HepG2 (cell line): ENCODE measurements around the gene METRN. TPM values are rescaled to one million over a fixed set of nuclear protein-coding genes. Genes with fewer than 3 reads are reported as not detected.

Experiments
- CHD2 ChIP-seq: IDR thresholded peaks from 2 replicates; pipeline ENCODE4 v1.6.1; 2011; ENCODE audit warnings: low read depth, low read length, improper control_type of control experiment
- ELK4 ChIP-seq: sonication (generic); formaldehyde crosslinking; IDR thresholded peaks from 2 replicates; pipeline ENCODE4 v1.9.0; 2021; ENCODE audit warnings: missing genetic modification reagents, borderline replicate concordance
- HDAC2 ChIP-seq: sonication (generic); formaldehyde crosslinking; IDR thresholded peaks from 2 replicates; pipeline ENCODE4 v1.4.0; 2020; ENCODE audit warnings: missing genetic modification reagents
- MEIS2 ChIP-seq: sonication (generic); formaldehyde crosslinking; IDR thresholded peaks from 2 replicates; pipeline ENCODE4 v1.9.0; 2021; ENCODE audit warnings: mild to moderate bottlenecking, missing genetic modification reagents
- MNT ChIP-seq: fragments of 450-650 bp; IDR thresholded peaks from 2 replicates; pipeline ENCODE4 v1.6.1; 2016
- MXD1 ChIP-seq: sonication (generic); formaldehyde crosslinking; IDR thresholded peaks from 2 replicates; pipeline ENCODE4 v1.4.0; 2020; ENCODE audit warnings: mild to moderate bottlenecking, missing genetic modification reagents
- NFKB2 ChIP-seq: sonication (generic); formaldehyde crosslinking; IDR thresholded peaks from 2 replicates; pipeline ENCODE4 v1.4.0; 2020; ENCODE audit warnings: missing genetic modification reagents, borderline replicate concordance
- PAWR ChIP-seq: sonication (generic); formaldehyde crosslinking; IDR thresholded peaks from 2 replicates; pipeline ENCODE4 v1.4.0; 2020; ENCODE audit warnings: missing genetic modification reagents, mild to moderate bottlenecking, borderline replicate concordance
- PAX8 ChIP-seq: sonication (generic); formaldehyde crosslinking; IDR thresholded peaks from 2 replicates; pipeline ENCODE4 v1.8.0; 2022; ENCODE audit warnings: mild to moderate bottlenecking, missing genetic modification reagents, borderline replicate concordance
- SNAI1 ChIP-seq: sonication (generic); formaldehyde crosslinking; IDR thresholded peaks from 2 replicates; pipeline ENCODE4 v1.5.0; 2020; ENCODE audit warnings: mild to moderate bottlenecking, missing genetic modification reagents, borderline replicate concordance
- SYNCRIP ChIP-seq: fragments of 200-400 bp; formaldehyde crosslinking; IDR thresholded peaks from 2 replicates; pipeline ENCODE4 v1.6.1; 2018; ENCODE audit warnings: mild to moderate bottlenecking, low read depth, low read length; ENCODE audit not compliant: insufficient read depth
- USF2 ChIP-seq, 2 experiments: sonication (generic) in 1 of 2; formaldehyde crosslinking in 1 of 2; IDR thresholded peaks; 2 replicates each; pipeline versions ENCODE4 v1.5.1 to v1.6.1; 2011 to 2020; ENCODE audit warnings: borderline replicate concordance in 1 of 2, low read depth in 1 of 2, low read length in 1 of 2, mild to moderate bottlenecking in 1 of 2, missing genetic modification reagents in 1 of 2, moderate library complexity in 1 of 2
- ZEB1 ChIP-seq: IDR thresholded peaks from 2 replicates; pipeline ENCODE4 v1.6.1; 2012; ENCODE audit warnings: mild to moderate bottlenecking, low read depth, inconsistent platforms; ENCODE audit not compliant: insufficient replicate concordance
- ZMAT3 ChIP-seq: sonication (generic); formaldehyde crosslinking; conservative IDR thresholded peaks from 2 replicates; pipeline ENCODE4 v1.7.0; 2021; ENCODE audit warnings: missing genetic modification reagents
- ZNF180 ChIP-seq: sonication (generic); formaldehyde crosslinking; IDR thresholded peaks from 2 replicates; pipeline ENCODE4 v1.4.0; 2020; ENCODE audit warnings: low read depth, missing genetic modification reagents, borderline replicate concordance
- ZNF317 ChIP-seq: sonication (generic); formaldehyde crosslinking; IDR thresholded peaks from 2 replicates; pipeline ENCODE4 v1.5.0; 2020; ENCODE audit warnings: mild to moderate bottlenecking, missing genetic modification reagents
- ZNF670 ChIP-seq: sonication (generic); formaldehyde crosslinking; IDR thresholded peaks from 2 replicates; pipeline ENCODE4 v1.8.0; 2022; ENCODE audit warnings: mild to moderate bottlenecking, missing genetic modification reagents, borderline replicate concordance
- ZNF761 ChIP-seq: sonication (generic); formaldehyde crosslinking; conservative IDR thresholded peaks from 2 replicates; pipeline ENCODE4 v1.4.0; 2020; ENCODE audit warnings: mild to moderate bottlenecking, missing genetic modification reagents
- polyA plus RNA-seq, 8 experiments: library from polyadenylated mRNA; depleted of rRNA in 3 of 8; stranded (reverse) in 7 of 8; unstranded in 1 of 8; fragments of >200 nt; fragmentation: Illumina TruSeq in 4 of 8; extraction: Trizol in 4 of 8; gene quantifications; 2 replicates each; pipeline versions ENCODE4 v1.2.1 to v1.2.3, GENCODE V29; 2011 to 2016; ENCODE audit warnings: low read depth in 4 of 8, missing spikeins in 1 of 8, mixed read lengths in 1 of 8; ENCODE audit not compliant: insufficient read depth in 1 of 8
- total RNA-seq, 5 experiments: library from RNA; depleted of rRNA; stranded (reverse); fragments of >200 nt; fragmentation: Illumina TruSeq; extraction: Trizol; gene quantifications; 2 replicates each; pipeline ENCODE4 v1.2.3, GENCODE V29; 2016; ENCODE audit warnings: low read depth in 1 of 5
- TF ChIP-seq, protein P1 (sequence below): sonication (generic); formaldehyde crosslinking; conservative IDR thresholded peaks from 2 replicates; pipeline ENCODE4 v1.8.0; 2022; ENCODE audit warnings: mild to moderate bottlenecking, moderate library complexity, missing genetic modification reagents

The METRN gene
- total and polyA plus RNA-seq, 2 of the 13 experiments (the other 11 are each of a cell fraction or from before 2014, with no cell fraction given) = 25.5 to 46.1 TPM

DNA sequence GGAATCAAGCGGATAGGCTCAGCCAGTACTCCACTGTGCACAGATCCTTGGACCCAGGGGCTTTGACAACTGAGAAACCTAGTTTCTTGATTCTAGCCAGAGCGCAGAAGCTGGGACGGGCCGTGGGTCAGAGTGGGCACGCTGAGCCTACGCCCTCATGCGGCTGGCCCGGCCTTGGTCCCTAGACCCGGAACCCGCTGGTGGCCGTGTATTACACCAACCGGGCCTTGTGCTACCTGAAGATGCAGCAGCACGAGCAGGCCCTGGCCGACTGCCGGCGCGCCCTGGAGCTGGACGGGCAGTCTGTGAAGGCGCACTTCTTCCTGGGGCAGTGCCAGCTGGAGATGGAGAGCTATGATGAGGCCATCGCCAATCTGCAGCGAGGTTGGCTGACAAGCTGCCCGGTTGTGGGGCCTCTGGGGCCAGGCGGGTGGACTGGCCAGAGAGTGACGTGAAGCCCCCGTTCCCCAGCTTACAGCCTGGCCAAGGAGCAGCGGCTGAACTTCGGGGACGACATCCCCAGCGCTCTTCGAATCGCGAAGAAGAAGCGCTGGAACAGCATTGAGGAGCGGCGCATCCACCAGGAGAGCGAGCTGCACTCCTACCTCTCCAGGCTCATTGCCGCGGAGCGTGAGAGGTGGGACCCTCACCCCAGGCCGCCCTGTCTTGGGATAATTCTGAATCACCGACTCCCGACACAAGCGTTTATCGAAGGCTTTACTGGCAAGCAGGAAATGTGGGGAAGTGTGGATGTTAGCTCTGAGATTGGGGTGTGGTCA lies 33.8 kb upstream of the METRN start (continued):
- no peak for TF ChIP-seq MNT
- no peak; the same call in 1 of the 2 replicates for TF ChIP-seq NFKB2
- TF ChIP-seq ZNF761 (CRISPR knock-in tag) = no peak
- TF ChIP-seq ZNF670 (CRISPR knock-in tag) = no peak
- TF ChIP-seq, protein P1, sequence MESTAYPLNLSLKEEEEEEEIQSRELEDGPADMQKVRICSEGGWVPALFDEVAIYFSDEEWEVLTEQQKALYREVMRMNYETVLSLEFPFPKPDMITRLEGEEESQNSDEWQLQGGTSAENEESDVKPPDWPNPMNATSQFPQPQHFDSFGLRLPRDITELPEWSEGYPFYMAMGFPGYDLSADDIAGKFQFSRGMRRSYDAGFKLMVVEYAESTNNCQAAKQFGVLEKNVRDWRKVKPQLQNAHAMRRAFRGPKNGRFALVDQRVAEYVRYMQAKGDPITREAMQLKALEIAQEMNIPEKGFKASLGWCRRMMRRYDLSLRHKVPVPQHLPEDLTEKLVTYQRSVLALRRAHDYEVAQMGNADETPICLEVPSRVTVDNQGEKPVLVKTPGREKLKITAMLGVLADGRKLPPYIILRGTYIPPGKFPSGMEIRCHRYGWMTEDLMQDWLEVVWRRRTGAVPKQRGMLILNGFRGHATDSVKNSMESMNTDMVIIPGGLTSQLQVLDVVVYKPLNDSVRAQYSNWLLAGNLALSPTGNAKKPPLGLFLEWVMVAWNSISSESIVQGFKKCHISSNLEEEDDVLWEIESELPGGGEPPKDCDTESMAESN (CRISPR knock-in tag) = 0 out of 2 replicates have a peak, but pooled peaks have one; percentile 15
- TF ChIP-seq SYNCRIP = no peak
- peak; percentile 25; the same call in 1 of the 2 replicates for TF ChIP-seq HDAC2
- no peak for TF ChIP-seq PAWR
- TF ChIP-seq PAX8 (CRISPR knock-in tag) = no peak
- no peak for TF ChIP-seq ZMAT3
- TF ChIP-seq SNAI1 (CRISPR knock-in tag) = no peak
- TF ChIP-seq MXD1 (CRISPR knock-in tag) = 0 out of 2 replicates have a peak, but pooled peaks have one; percentile 60
- 0 out of 2 replicates have a peak, but pooled peaks have one; percentile 47 for TF ChIP-seq ZNF317 (CRISPR knock-in tag)
- no peak for TF ChIP-seq ZNF180 (CRISPR knock-in tag)
- no peak for TF ChIP-seq USF2 (IDR thresholded peaks at IDR 0.05; ENCODE audit: low read depth, low read length)
- no peak for TF ChIP-seq USF2 (CRISPR knock-in tag; IDR thresholded peaks at IDR 0.05; ENCODE audit: borderline replicate concordance)
- no peak for TF ChIP-seq ELK4 (CRISPR knock-in tag)
- TF ChIP-seq CHD2 = no peak
- no peak for TF ChIP-seq MEIS2 (CRISPR knock-in tag)
- no peak for TF ChIP-seq ZEB1
